Activated naive CD8-positive, alpha-beta T cell treated with anti-CD3 and anti-CD28 coated beads, Interleukin-2, amount 10 ng/mL, durations not matched to agents 7 days and 5 days (primary cell): ENCODE data around the gene CHP2. TPM values are rescaled to one million over a fixed set of nuclear protein-coding genes. Genes with fewer than 3 reads are reported as not detected.

ENCODE experiments used
- ATAC-seq: fragments of 150-1000 bp; cut with Tn5 transposase; one replicate; pipeline ENCODE4 v1.10.0; 2021; ENCODE audit warnings: low read depth, moderate library complexity
- POLR2A ChIA-PET: fragments of 350-600 bp; sonication (Branson Sonifier 250); formaldehyde crosslinking; loops from one replicate; lab custom pipeline; 2021; ENCODE audit warnings: antibody characterized with exemption; lab: Charles Lee
- DNase-seq: peaks from one replicate; pipeline ENCODE4 v3.0.0; 2021
- H3K27ac Mint-ChIP-seq: one replicate; pipeline ENCODE4 v1.8.0; 2022; ENCODE audit warnings: mild to moderate bottlenecking, mixed read lengths
- H3K27me3 Mint-ChIP-seq: one replicate; pipeline ENCODE4 v1.8.0; 2022; ENCODE audit warnings: mild to moderate bottlenecking, moderate library complexity, mixed read lengths
- H3K36me3 Mint-ChIP-seq: one replicate; pipeline ENCODE4 v1.8.0; 2021; ENCODE audit warnings: mild to moderate bottlenecking, mixed read lengths
- H3K4me1 Mint-ChIP-seq: one replicate; pipeline ENCODE4 v1.8.0; 2021; ENCODE audit warnings: mixed read lengths
- H3K4me3 Mint-ChIP-seq: one replicate; pipeline ENCODE4 v1.8.0; 2022; ENCODE audit warnings: mild to moderate bottlenecking, moderate library complexity, mixed read lengths
- H3K9me3 Mint-ChIP-seq: one replicate; pipeline ENCODE4 v1.8.0; 2021; ENCODE audit warnings: mixed read lengths
- total RNA-seq, 2 experiments: library from RNA; stranded (reverse); gene quantifications; one replicate each; pipeline ENCODE4 v1.2.3, GENCODE V29; 2021

CHP2 gene
- total RNA-seq, 2 experiments from 2014 or later = not detected

GRCh38 chr16:23802776-23803175 lies 48.0 kb downstream of the CHP2 start:
- Mint-ChIP-seq H3K27ac (no peak overlapping the region), H3K9me3 (no peaks in the 10 kb centered on the region), H3K27me3 (peaks cover 4% of the 10 kb centered on the region), H3K36me3 (no peaks in the 10 kb centered on the region), H3K4me3 (no peak overlapping the region), H3K4me1 (peaks cover 16% of the 10 kb centered on the region)
- DNase-seq = no peak
- POLR2A ChIA-PET = interaction anchor here (0.7 to 1.4 kb wide), 2 partner anchors 188 to 207 kb away, joined by 4 to 6 read pairs; no protein-coding TSS in a partner anchor
- no peak for ATAC-seq

DNA sequence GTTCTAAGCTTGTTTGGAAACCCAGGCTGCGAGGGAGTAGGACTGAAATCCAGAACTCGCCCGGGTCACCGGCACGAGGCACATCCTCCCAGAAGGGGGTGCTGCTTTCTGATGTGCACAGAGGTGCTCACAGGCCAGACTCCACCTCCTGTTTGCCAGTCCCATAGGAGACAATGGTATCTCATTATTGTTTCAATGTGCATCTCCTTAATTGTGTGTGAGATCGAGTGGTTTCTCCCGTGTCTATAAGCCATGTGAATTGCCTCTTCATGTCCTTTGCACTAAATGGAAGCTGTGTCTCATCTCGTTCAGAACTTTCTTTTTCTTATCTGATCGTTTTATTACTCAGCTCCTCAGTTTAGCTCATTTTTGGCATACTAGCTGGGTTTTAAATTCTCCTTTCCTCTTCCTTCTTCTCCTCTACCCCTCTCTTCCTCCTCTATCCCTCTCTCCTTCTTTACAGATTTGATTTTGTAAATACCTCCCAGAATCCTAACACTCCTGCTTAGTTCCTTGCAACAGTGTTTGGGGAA lies 48.8 kb downstream of the CHP2 start:
- H3K4me3 Mint-ChIP-seq = no peak overlapping the region

DNA sequence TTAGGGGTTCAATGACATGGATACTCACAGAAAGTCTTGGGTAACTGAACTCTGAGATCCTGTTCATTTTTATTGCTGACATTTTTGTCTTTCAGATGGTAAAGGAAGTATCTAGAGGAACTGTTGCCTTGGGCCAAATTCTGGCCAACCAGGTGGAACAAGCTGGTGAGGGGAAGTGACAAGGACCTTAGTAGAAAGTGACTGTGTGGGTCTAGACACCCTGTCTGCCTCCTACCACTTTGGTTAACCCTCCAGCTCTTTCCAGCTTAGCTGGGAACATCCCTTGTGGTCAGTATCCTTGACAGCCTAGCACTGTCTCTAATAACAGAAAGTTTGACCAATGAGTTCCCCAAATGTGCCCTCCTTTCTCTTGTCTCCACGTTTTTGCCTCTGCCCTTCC lies 52.2 kb downstream of the CHP2 start:
- Mint-ChIP-seq H3K27me3 (no peaks in the 10 kb centered on the region), H3K9me3 (no peaks in the 10 kb centered on the region), H3K4me1 (peaks cover 13% of the 10 kb centered on the region), H3K4me3 (no peak overlapping the region), H3K36me3 (no peaks in the 10 kb centered on the region), H3K27ac (no peak overlapping the region)
- ATAC-seq (no peak), DNase-seq (no peak)
- POLR2A ChIA-PET = no interaction called here

More for the DNA sequence above, 48.8 kb downstream of the CHP2 start:
- ATAC-seq (peak; percentile 90), DNase-seq (peak; percentile 70)
- Mint-ChIP-seq H3K27me3 (no peaks in the 10 kb centered on the region), H3K36me3 (no peaks in the 10 kb centered on the region), H3K4me1 (peaks cover 16% of the 10 kb centered on the region), H3K9me3 (no peaks in the 10 kb centered on the region), H3K27ac (no peak overlapping the region)
- POLR2A ChIA-PET = interaction anchor here (1.4 kb wide), 1 partner anchor 206 kb away, joined by 6 read pairs; no protein-coding TSS in a partner anchor

Other genes with a start within 250 kb of the CHP2 start
- 100 to 1,000 TPM; 125 to 137 TPM for gene GGA2, start 244.5 kb upstream of the CHP2 start, total RNA-seq
- 10 to 100 TPM; 11.0 to 11.2 TPM for gene EARS2, start 197.7 kb upstream of the CHP2 start, total RNA-seq
- 10 to 100 TPM; 43.3 to 44.6 TPM for gene UBFD1, start 197.3 kb upstream of the CHP2 start, total RNA-seq
- gene NDUFAB1, start 158.7 kb upstream of the CHP2 start, total RNA-seq = 10 to 100 TPM; 65.0 to 66.3 TPM
- gene PALB2, start 113.7 kb upstream of the CHP2 start, total RNA-seq = 10 to 100 TPM; 20.2 to 21.3 TPM
- gene DCTN5, start 113.6 kb upstream of the CHP2 start, total RNA-seq = 10 to 100 TPM; 83.9 to 89.3 TPM
- 10 to 100 TPM; 76.5 to 84.8 TPM for gene PLK1, start 76.1 kb upstream of the CHP2 start, total RNA-seq
- gene ERN2, start 41.8 kb upstream of the CHP2 start, total RNA-seq = not detected
- gene PRKCB, start 81.0 kb downstream of the CHP2 start, total RNA-seq = 100 to 1,000 TPM; 120 to 123 TPM